ENCODE results near the gene SAP130. TPM values are rescaled to one million over a fixed set of nuclear protein-coding genes. Genes with fewer than 3 reads are reported as not detected.

SAP130 gene
- total and polyA plus RNA-seq, 2 of the 8 experiments (the other 6 are each of a cell fraction or from before 2014, with no cell fraction given), result 51.4 to 54.3 TPM

- TF ChIP-seq CTCF (IDR thresholded peaks at IDR 0.05; ENCODE audit: control extremely low read depth in 1 of 3, insufficient read depth in 1 of 3, low read depth in 1 of 3, low read length in 3 of 3), result no peak
- TF ChIP-seq ATF3 (IDR thresholded peaks at IDR 0.05; ENCODE audit: insufficient read depth, low read depth, low read length), result no peak
Measured at GRCh38 chr2:128040166-128040771, 12.4 kb upstream of the SAP130 start (continued).

All from H1 (cell line).